GM18502 (cell line): ENCODE results near the gene PRR20B.
"Not testable (repeated sequence)": the region's sequence is repeated elsewhere in the genome, so short reads cannot be mapped to it uniquely, and the experiment has no call there.

Experiments used
- ATAC-seq: cut with Tn5 transposase; IDR thresholded peaks from one replicate; pipeline ENCODE4 v1.9.1; 2021; ENCODE audit warnings: mild to moderate bottlenecking; ENCODE audit not compliant: unreplicated experiment, poor library complexity

PRR20B gene

GRCh38 chr13:57147188-57147587 is at the start of gene PRR20B:
Gene PRR20B (plus strand): TSS chr13:57147488. CDS start chr13:57147875, 387 bp downstream.
- ATAC-seq, result not testable (repeated sequence)

GRCh38 chr13:57114945-57115344 is 32.3 kb upstream of the PRR20B start:
- no peak for ATAC-seq

- no peak for ATAC-seq
Observed at GRCh38 chr13:57123681-57124080, 23.6 kb upstream of the PRR20B start.

GRCh38 chr13:57128909-57129308 is 18.4 kb upstream of the PRR20B start:
- no peak for ATAC-seq

- no peak for ATAC-seq
Observed at GRCh38 chr13:57136093-57136492, 11.2 kb upstream of the PRR20B start.

- ATAC-seq, result no peak
Observed at GRCh38 chr13:57137585-57137984, 9.7 kb upstream of the PRR20B start.

- no peak for ATAC-seq
Observed at GRCh38 chr13:57138988-57139387, 8.3 kb upstream of the PRR20B start.

GRCh38 chr13:57139781-57140180 is 7.5 kb upstream of the PRR20B start:
- ATAC-seq, result not testable (repeated sequence)

- not testable (repeated sequence) for ATAC-seq
Observed at GRCh38 chr13:57140235-57140968, 6.9 kb upstream of the PRR20B start, which contains the start of gene PRR20A. Gene PRR20A (plus strand): TSS chr13:57140918. CDS start chr13:57141305, 387 bp downstream.

- ATAC-seq, result not testable (repeated sequence)
Observed at GRCh38 chr13:57148106-57148505, 818 bp downstream of the PRR20B start.

GRCh38 chr13:57153761-57154160 is 6.5 kb downstream of the PRR20B start, which contains the start of gene PRR20C:
Gene PRR20C (plus strand): TSS chr13:57154061. CDS start chr13:57154448, 387 bp downstream.
- not testable (repeated sequence) for ATAC-seq

- ATAC-seq, result not testable (repeated sequence)
Observed at GRCh38 chr13:57160332-57160731, 13.0 kb downstream of the PRR20B start, which contains the start of gene PRR20D. Gene PRR20D (plus strand): TSS chr13:57160632. CDS start chr13:57161019, 387 bp downstream.

GRCh38 chr13:57166897-57167296 is 19.6 kb downstream of the PRR20B start, which contains the start of gene PRR20E:
Gene PRR20E (plus strand): TSS chr13:57167197. CDS start chr13:57167584, 387 bp downstream.
- ATAC-seq, result not testable (repeated sequence)

- no peak for ATAC-seq
Observed at GRCh38 chr13:57191667-57192066, 44.4 kb downstream of the PRR20B start.
